ENCODE data around the gene CPOX. TPM values are rescaled to one million over a fixed set of nuclear protein-coding genes. Genes with fewer than 3 reads are reported as not detected.
A peak's percentile ranks its signal among the peaks of the same experiment; 100 is the strongest.

Gene CPOX
- total RNA-seq, 3 donors from 2014 or later, result 46.0 to 50.0 (median 48.5) TPM

DNA sequence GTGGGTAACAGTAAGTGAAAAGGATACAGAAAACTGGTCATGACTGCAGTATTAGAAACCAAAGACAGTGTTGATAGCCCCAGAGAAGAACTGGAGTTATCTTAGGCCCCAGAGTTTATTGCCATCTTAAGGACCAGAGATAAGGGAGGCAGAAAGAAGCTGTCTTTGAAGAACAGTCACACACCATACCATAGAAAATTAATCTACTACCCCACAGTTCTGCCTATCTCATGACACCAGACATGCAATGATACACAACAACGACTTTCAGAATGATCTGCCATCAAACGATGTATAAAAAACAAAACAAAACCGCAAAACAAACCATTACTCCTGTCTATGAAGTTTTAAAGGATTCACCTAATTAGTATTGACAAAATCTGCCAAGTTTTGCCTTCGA lies 9.6 kb downstream of the CPOX start:
- no peaks in the 10 kb centered on the region for H3K27me3 Mint-ChIP-seq (ENCODE audit: low read depth)
- DNase-seq, result no peak
- peaks cover 12% of the 10 kb centered on the region for H3K4me1 Mint-ChIP-seq (ENCODE audit: low read depth)

DNA sequence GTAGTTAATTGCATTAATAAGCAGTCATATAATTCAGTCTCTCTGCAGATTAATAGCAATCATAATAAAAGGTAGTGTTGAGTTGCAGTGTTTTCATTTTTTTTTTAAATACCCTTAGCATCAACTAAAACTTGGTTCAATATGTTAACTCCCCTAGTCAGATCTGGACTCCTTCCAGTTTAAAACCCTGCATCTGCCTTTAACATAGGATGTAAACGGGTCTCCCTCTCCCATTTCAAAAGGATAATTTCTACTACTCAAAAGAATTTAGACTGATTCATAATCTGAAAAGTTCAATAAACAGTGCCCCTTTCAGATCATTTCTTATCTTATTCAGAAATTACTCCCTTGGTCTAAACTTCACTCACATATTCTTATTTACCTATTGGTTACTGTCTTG lies 11.4 kb downstream of the CPOX start:
- no peak for ATAC-seq
- Mint-ChIP-seq H3K4me1 (ENCODE audit: low read depth) (peaks cover 18% of the 10 kb centered on the region), H3K36me3 (ENCODE audit: insufficient read depth) (peaks cover 50% of the 10 kb centered on the region), H3K4me3 (no peak overlapping the region), H3K27me3 (ENCODE audit: low read depth) (no peaks in the 10 kb centered on the region), H3K9me3 (no peaks in the 10 kb centered on the region)
- DNase-seq, result no peak

More for the DNA sequence above, 9.6 kb downstream of the CPOX start:
- Mint-ChIP-seq H3K36me3 (ENCODE audit: insufficient read depth) (peaks cover 50% of the 10 kb centered on the region), H3K9me3 (no peaks in the 10 kb centered on the region), H3K4me3 (no peak overlapping the region)
- ATAC-seq, result no peak

DNA sequence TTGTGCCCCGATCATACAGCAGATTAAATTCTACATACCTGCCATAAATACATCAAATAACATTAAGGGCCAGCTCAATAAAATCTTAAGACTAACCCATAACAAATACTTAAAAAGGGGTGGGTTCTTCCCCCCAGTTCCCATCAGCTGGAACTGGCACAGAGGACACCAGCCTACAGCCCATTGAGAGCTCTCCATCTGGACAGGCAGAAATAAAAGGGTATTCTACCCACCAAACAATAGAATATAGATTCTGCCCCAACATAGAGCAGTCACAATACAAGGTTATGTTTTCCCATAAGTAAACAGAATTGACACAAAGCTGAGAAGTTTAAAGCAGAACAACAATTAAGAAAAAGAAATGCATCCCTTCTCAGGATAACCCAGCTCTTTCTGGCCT lies 11.9 kb downstream of the CPOX start:
- Mint-ChIP-seq H3K4me1 (ENCODE audit: low read depth) (peaks cover 23% of the 10 kb centered on the region), H3K9me3 (no peaks in the 10 kb centered on the region), H3K4me3 (no peak overlapping the region), H3K27me3 (ENCODE audit: low read depth) (no peaks in the 10 kb centered on the region), H3K36me3 (ENCODE audit: insufficient read depth) (peaks cover 56% of the 10 kb centered on the region)
- no peak for ATAC-seq
- DNase-seq, result no peak

DNA sequence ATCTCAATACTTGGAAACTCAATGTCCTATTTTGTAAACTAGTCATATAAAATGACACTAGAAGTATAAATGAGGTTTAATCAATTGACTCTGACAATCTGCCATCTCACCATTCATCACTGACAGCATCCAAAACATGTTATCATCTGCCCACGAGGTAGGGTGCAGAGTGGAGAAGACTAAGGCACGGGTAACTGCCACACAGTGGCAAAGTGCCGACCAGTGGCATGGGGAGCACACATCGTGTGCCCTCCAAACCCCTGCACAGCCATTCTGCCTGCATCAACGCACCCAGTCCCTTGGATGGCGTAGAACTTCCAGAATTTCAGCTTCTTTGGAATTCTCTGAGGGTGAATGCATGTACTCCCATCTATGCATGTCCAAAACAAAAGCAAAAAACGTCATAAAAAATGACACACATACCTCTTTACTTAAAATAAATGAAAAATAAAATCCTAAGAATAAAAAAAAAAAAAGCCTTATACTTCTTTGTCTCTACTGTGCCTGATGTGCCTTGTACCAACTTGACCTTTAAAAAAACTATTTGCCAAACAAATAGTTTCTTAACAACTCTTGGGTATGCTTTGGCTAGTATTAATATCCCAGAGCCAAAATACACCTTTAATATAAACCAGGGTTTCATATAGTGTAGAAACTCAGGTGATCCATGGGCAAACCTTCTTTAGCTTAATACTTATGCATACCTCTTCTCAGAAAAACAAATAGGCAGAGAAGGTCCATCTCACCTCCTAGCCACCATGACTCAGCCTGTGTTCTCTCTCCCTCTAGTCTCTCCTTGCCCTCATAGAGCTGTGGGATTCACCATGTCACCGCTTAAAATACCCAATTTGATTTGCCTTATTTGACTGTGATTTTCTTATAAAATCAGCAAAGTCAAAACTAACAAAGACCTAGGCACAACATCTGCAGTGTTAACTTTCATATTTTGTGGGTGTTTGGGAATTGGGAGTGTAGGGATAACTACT lies 12.7 kb downstream of the CPOX start:
- no peak for DNase-seq
- no peak for ATAC-seq
- H3K27me3 Mint-ChIP-seq (ENCODE audit: low read depth), result no peaks in the 10 kb centered on the region
- H3K4me1 Mint-ChIP-seq (ENCODE audit: low read depth), result peaks cover 23% of the 10 kb centered on the region
- H3K36me3 Mint-ChIP-seq (ENCODE audit: insufficient read depth), result peaks cover 54% of the 10 kb centered on the region
- no peaks in the 10 kb centered on the region for H3K9me3 Mint-ChIP-seq
- H3K4me3 Mint-ChIP-seq, result no peak overlapping the region

DNA sequence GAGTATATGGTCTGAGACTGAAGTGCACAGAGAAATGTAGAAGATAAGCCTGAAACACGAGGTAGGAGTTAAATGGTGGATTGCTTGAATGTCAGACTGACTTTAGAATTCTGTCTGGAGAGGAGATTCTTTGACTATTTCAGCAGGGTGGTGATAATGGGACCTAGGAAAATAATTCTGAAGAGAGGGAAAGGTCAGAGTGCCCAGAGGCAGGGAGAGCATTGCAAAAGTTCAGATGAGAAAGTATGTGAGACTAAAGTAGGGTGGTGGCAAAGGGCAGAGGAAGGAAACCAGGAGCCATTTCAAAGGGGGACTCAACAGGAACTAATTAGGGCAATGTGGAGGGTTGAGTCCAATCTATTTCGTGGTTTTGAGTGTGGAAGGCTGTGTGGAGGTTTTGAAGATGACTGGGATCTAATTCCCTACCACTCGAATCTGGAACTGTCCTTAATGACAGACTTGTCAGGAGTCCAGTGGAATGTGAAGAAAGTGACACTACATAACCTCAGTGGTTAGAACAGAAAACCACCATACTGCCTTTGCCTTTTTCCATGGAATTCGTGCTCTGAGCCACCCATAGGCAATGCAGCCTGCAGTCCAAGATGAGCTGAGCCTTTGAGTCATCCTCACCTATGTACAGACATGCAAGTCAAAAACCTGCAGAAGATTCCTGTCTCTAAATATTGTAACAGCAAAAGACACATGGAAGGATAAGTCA lies 16.1 kb downstream of the CPOX start:
- DNase-seq (no peak), ATAC-seq (no peak)
- no peaks in the 10 kb centered on the region for H3K27me3 Mint-ChIP-seq (ENCODE audit: low read depth)
- H3K4me3 Mint-ChIP-seq, result no peak overlapping the region
- H3K4me1 Mint-ChIP-seq (ENCODE audit: low read depth), result peaks cover 34% of the 10 kb centered on the region
- H3K36me3 Mint-ChIP-seq (ENCODE audit: insufficient read depth), result peaks cover 36% of the 10 kb centered on the region
- no peaks in the 10 kb centered on the region for H3K9me3 Mint-ChIP-seq

DNA sequence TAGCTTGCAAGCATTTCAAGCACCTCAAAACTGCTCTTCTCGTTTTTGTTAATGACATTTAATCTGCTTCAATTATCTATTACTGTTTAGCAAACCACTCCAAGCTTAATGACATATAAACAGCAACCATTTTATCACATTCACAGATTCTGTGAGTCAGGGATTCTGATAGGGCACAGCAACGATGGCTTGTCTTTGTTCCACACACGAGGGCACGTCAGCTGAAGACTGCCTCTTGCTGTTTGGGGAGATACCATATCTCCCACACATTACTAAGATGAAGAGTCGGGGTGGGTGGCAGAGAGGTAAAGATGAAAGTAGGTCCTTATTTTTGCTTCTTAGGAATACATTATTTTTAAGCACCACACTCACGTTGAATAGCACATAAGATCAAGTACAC lies 19.3 kb downstream of the CPOX start:
- ATAC-seq (peak; percentile 86 to 93), DNase-seq (no peak)
- no peaks in the 10 kb centered on the region for H3K27me3 Mint-ChIP-seq (ENCODE audit: low read depth)
- H3K36me3 Mint-ChIP-seq (ENCODE audit: insufficient read depth), result peaks cover 20% of the 10 kb centered on the region
- peak overlapping the region; percentile 5 for H3K4me3 Mint-ChIP-seq
- no peaks in the 10 kb centered on the region for H3K9me3 Mint-ChIP-seq
- H3K4me1 Mint-ChIP-seq (ENCODE audit: low read depth), result peaks cover 40% of the 10 kb centered on the region

DNA sequence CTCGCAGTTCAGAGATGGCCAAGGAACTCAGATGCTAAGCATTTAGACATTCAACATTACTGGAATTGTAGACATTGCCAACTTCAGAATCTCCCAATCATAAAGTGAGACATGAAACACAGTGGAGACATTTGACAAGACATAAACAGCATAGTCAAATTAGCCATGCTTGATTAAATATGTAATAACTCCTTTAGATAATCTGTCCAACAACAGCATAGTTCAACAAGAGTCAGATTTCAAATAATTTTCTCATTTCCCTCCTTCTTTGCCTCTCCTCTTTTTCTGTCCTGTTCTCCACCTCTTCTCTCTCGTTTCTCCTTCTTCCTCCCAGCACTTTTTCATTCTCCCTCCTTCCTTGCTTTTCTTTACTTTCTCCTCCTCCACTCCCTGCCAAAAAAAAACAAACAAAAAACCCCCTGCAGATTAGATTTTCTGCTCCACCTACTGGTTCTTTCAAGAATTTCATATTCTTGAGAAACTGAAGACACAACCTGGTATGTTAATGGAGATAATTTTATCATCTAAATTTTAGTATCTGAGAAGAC lies 20.2 kb downstream of the CPOX start:
- H3K4me3 Mint-ChIP-seq, result peak overlapping the region; percentile 22
- peaks cover 46% of the 10 kb centered on the region for H3K4me1 Mint-ChIP-seq (ENCODE audit: low read depth)
- ATAC-seq (peak in 1 of 2 donors; percentile 28), DNase-seq (no peak)
- H3K9me3 Mint-ChIP-seq, result peaks cover 2% of the 10 kb centered on the region
- peaks cover 17% of the 10 kb centered on the region for H3K36me3 Mint-ChIP-seq (ENCODE audit: insufficient read depth)
- no peaks in the 10 kb centered on the region for H3K27me3 Mint-ChIP-seq (ENCODE audit: low read depth)

DNA sequence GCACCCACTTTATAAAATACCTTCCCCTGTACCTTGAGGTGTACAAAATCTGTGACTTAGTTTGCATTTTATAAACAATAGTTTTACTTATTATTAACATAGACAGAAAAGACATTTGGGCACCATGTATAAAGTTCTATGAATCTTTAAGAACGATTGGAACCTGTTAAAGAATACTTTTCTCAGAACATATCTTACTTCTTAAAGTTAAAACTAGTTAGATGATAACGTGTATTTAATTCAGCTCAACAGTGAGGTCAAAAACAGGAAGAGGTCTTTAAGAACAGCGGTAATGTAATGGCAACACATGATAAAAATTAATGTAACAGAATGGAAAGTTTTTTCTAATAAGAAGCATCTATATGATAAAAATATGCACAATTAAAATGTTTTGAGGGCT lies 25.0 kb downstream of the CPOX start:
- no peak for ATAC-seq
- H3K4me3 Mint-ChIP-seq, result no peak overlapping the region

DNA sequence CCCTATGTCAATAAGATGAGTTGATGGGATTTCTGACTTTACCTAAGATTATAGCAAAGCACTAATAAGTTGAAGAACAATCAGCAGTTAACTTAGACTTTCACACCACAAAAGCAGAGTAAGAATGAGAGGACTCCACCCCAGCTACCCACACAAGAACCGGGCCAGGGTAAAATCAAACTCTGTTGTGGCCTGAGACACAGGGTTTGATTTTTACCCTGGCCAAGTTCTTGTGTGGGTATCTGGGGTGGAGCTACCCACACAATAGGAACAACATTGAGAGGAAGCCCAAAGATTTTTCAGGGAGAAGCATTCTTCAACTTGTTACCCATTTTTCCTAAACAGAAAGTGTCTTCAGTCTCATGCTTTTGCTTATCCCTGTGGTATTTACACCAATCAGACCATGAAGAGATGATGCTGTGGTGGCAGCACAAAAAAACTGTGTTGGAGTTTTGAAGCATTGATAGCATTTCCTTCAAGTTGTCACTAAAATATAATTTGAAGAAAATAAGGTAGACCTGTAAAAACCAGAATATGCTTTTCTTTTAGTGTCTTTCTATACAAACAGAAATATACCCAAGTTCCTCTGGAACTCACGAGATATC lies 25.6 kb downstream of the CPOX start:
- peak in 1 of 2 donors; percentile 35 for ATAC-seq
- Mint-ChIP-seq H3K4me1 (ENCODE audit: low read depth) (peaks cover 66% of the 10 kb centered on the region), H3K27me3 (ENCODE audit: low read depth) (no peaks in the 10 kb centered on the region), H3K4me3 (no peak overlapping the region), H3K36me3 (ENCODE audit: insufficient read depth) (no peaks in the 10 kb centered on the region), H3K9me3 (peaks cover 3% of the 10 kb centered on the region)
- DNase-seq, result no peak

More for the DNA sequence above, 25.0 kb downstream of the CPOX start:
- H3K36me3 Mint-ChIP-seq (ENCODE audit: insufficient read depth), result no peaks in the 10 kb centered on the region
- peaks cover 66% of the 10 kb centered on the region for H3K4me1 Mint-ChIP-seq (ENCODE audit: low read depth)
- peaks cover 3% of the 10 kb centered on the region for H3K9me3 Mint-ChIP-seq
- no peaks in the 10 kb centered on the region for H3K27me3 Mint-ChIP-seq (ENCODE audit: low read depth)
- no peak for DNase-seq

DNA sequence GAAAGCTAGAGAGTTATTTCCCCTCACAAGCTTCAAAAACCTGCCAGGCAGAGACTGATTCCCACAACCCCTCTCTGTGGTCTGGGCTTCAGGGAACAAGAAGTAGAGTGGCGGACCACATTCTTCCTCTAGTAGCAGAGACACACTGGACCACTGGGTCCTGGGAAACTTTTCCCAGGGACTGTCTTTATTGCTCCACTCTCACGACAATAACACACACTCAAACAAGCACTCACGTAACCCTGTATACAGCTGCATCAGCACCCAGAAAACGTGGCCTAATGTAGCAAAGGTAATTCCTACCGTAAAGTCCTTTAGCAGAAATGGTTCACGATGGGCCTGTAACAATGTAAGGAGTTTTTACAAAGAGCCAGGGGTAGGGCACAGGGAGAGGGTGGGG lies 27.6 kb downstream of the CPOX start:
- Mint-ChIP-seq H3K4me3 (no peak overlapping the region), H3K27me3 (ENCODE audit: low read depth) (no peaks in the 10 kb centered on the region), H3K4me1 (ENCODE audit: low read depth) (peaks cover 68% of the 10 kb centered on the region), H3K9me3 (peaks cover 3% of the 10 kb centered on the region), H3K36me3 (ENCODE audit: insufficient read depth) (no peaks in the 10 kb centered on the region)
- ATAC-seq (no peak), DNase-seq (no peak)

DNA sequence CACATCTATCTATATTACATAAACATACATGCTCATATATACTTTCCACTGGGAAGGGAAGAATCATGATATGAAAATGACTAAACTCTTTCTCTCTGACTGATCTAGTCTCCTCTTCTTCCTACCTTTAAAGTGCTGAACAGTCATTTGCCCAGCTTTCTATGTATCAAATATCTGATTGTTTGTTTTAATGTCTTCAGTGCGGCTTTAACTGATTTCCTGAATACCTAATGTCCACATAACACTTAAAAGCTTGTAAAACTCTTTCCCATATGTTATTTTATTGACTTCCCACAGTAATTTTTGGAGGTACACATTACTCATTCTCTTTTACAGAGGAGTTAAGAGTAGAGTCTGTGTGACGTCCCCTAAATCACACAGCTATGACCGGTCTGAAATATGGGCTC lies 28.2 kb downstream of the CPOX start:
- Mint-ChIP-seq H3K9me3 (peaks cover 3% of the 10 kb centered on the region), H3K4me1 (ENCODE audit: low read depth) (peaks cover 71% of the 10 kb centered on the region), H3K4me3 (peak overlapping the region; percentile 11), H3K27me3 (ENCODE audit: low read depth) (no peaks in the 10 kb centered on the region), H3K36me3 (ENCODE audit: insufficient read depth) (no peaks in the 10 kb centered on the region)
- DNase-seq, result no peak
- ATAC-seq, result peak; percentile 51 to 55

DNA sequence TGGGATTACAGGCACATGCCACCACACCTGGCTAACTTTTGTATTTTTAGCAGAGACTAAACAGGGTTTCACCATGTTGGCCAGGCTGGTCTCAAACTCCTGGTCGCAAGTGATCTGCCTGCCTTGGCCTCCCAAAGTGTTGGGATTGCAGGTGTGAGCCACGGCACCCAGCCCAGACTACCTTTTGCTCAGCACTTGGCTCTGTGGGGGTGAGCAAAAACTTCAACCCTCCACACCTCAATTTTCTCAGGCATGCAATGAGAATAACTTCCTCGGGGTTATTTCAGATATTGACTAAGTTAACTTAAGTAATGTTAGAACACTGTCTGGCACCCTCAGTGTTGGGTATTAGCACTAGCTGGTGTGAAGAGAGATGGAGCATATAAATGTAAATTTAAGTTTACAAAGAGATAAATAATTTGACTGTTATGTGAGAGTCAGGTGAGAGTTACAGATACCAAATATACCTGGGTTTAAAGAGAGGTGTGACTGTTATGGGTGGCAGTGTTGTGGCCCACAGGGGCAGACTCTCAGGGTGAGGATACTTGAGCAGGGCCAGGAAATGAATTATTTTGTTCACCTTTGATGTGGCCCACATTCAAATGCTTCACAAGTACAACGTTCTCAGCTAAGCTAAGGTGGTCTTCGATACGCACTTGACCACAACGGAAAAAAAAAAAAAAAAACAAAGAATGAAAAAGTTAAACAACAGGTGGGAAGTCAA lies 29.0 kb downstream of the CPOX start:
- H3K36me3 Mint-ChIP-seq (ENCODE audit: insufficient read depth), result no peaks in the 10 kb centered on the region

DNA sequence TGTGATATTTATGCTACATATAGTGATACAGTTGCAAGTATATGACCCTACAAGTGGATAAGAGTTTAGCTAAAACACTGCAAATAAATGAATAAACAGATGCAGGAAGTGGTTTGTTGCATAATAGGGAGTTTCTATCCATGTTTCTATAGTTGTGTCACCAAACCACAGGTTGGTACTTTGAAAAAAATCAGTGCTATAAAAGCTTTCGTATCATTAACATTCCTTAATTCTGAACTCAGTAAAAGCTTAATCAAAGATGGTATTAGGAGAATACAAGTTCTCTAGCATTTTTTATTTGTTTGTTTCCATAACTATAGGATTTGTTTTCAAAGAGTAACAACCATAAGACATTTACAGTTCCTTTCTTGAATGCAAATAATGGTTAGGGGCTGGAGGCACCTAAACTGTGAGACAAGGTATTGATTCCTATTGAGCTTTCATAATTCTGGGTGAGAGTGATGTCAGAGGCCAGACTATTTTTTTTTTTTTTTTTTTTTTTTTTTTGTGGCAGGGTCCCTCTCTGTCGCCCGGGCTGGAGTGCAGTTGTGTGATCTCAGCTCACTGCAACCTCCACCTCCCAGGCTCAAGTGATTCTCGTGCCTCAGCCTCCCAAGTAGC lies 29.6 kb downstream of the CPOX start:
- no peak for DNase-seq
- peaks cover 70% of the 10 kb centered on the region for H3K4me1 Mint-ChIP-seq (ENCODE audit: low read depth)
- peak; percentile 39 to 44 for ATAC-seq
- peak overlapping the region; percentile 24 for H3K4me3 Mint-ChIP-seq
- no peaks in the 10 kb centered on the region for H3K36me3 Mint-ChIP-seq (ENCODE audit: insufficient read depth)
- H3K27me3 Mint-ChIP-seq (ENCODE audit: low read depth), result no peaks in the 10 kb centered on the region
- peaks cover 3% of the 10 kb centered on the region for H3K9me3 Mint-ChIP-seq

More for the DNA sequence above, 29.0 kb downstream of the CPOX start:
- peaks cover 3% of the 10 kb centered on the region for H3K9me3 Mint-ChIP-seq
- no peaks in the 10 kb centered on the region for H3K27me3 Mint-ChIP-seq (ENCODE audit: low read depth)
- H3K4me1 Mint-ChIP-seq (ENCODE audit: low read depth), result peaks cover 71% of the 10 kb centered on the region
- peak overlapping the region; percentile 53 for H3K4me3 Mint-ChIP-seq
- ATAC-seq (peak; percentile 23 to 28), DNase-seq (peak; percentile 7)

All from activated T-cell treated with anti-CD3 and anti-CD28 coated beads, Interleukin-2, amount 50 U/mL, for 4 hours (primary cell).